ENCODE measurements around the gene MINPP1.

- no peak for TF ChIP-seq CTCF (conservative IDR thresholded peaks at IDR 0.05 in 1 of 2, IDR thresholded peaks at IDR 0.05 in 1 of 2; ENCODE audit: extremely low read depth in 1 of 2, insufficient read depth in 1 of 2, low read depth in 1 of 2, low read length in 2 of 2)
- TF ChIP-seq EZH2 (IDR thresholded peaks at IDR 0.05; ENCODE audit: borderline replicate concordance, low read length): no peak
These were observed 53.6 kb downstream of the MINPP1 start for GRCh38 chr10:87558333-87558732.
